ES-I3 (cell line): Measurements from ENCODE around the gene MAP3K21.

ENCODE experiments used
- H3K36me3 ChIP-seq: 2 replicates; pipeline ENCODE4 v1.6.1; 2013; ENCODE audit warnings: mild to moderate bottlenecking, low read length, control low read depth, moderate library complexity; ENCODE audit not compliant: insufficient read depth
- H3K4me1 ChIP-seq: 2 replicates; pipeline ENCODE4 v1.6.1; 2013; ENCODE audit warnings: mild to moderate bottlenecking, control low read depth, low read length; ENCODE audit not compliant: insufficient read depth
- H3K9ac ChIP-seq: 2 replicates; pipeline ENCODE4 v1.6.1; 2013; ENCODE audit warnings: low read depth, mild to moderate bottlenecking, low read length, moderate library complexity
- H3K9me3 ChIP-seq: 2 replicates; pipeline ENCODE4 v1.6.1; 2013; ENCODE audit warnings: mild to moderate bottlenecking, low read length, moderate library complexity; ENCODE audit not compliant: control insufficient read depth, insufficient read depth

MAP3K21 gene

DNA sequence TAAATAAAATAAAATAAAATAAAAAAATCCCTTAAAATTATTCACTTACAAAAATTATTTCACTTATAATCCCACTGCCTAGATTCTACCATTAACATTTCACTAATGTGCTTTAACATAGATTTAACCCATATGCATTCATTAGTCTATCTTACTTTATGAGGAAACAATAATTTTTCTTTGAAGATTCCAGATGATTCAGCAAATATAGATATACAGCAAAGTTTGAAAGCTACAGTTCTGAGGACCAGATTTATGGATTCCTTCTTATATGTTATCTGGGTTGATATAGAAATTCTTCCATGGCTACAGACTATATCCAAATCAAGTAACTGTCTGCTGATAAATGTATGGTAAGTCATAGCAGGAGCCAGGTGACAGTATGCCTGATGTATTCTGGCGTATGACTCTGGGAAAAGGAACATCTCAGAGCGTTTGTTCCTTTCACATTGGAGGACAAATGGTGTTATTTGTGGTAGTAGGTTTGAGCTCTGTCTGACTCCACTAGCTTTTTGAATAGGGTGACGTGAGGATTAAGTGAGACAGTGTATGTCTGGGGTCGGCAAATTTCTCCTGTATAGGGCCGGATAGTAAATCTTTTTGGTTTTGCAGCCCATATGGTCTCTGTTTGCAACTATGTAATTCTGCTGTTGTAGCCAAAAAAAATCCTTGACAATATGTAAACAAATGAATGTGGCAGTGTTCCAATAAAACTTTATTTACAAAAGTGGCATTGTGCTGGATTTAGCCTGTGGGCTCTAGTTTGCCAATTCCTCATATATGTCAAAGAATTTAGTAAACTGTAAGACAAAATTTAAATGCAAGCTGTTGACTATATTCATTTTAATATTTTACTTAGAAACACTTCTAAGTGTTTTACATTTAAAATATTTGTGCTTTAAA is 9.3 kb downstream of the MAP3K21 start:
- no peaks in the 10 kb centered on the region for H3K9me3 ChIP-seq
- no peaks in the 10 kb centered on the region for H3K36me3 ChIP-seq
- peaks cover 10% of the 10 kb centered on the region for H3K4me1 ChIP-seq

GRCh38 chr1:233337505-233337904 is 10.0 kb downstream of the MAP3K21 start:
- Histone ChIP-seq H3K36me3 (no peaks in the 10 kb centered on the region), H3K9me3 (no peaks in the 10 kb centered on the region), H3K9ac (no peak overlapping the region), H3K4me1 (peaks cover 5% of the 10 kb centered on the region)

More for the DNA sequence above, 9.3 kb downstream of the MAP3K21 start:
- H3K9ac ChIP-seq = no peak overlapping the region

DNA sequence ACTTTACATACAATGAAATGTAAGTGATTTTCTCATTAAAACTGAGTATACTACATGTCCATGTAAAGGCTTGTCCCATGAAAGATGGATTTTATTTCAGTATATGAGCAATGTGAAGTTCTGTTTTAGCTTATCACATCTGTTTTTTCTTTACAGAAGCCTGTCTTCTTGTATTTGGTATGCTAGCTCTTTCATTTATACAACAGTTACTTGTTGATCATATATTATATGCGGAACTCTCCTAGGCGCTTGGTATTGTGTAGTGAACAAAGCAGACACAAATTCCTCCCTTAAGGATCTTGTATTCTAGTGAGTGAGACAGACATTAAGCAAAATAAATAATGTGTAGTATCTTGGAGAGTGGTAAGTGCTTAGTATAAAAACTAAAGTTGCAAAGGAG is 10.6 kb downstream of the MAP3K21 start:
- Histone ChIP-seq H3K4me1 (peaks cover 5% of the 10 kb centered on the region), H3K9ac (no peak overlapping the region), H3K36me3 (no peaks in the 10 kb centered on the region), H3K9me3 (no peaks in the 10 kb centered on the region)

DNA sequence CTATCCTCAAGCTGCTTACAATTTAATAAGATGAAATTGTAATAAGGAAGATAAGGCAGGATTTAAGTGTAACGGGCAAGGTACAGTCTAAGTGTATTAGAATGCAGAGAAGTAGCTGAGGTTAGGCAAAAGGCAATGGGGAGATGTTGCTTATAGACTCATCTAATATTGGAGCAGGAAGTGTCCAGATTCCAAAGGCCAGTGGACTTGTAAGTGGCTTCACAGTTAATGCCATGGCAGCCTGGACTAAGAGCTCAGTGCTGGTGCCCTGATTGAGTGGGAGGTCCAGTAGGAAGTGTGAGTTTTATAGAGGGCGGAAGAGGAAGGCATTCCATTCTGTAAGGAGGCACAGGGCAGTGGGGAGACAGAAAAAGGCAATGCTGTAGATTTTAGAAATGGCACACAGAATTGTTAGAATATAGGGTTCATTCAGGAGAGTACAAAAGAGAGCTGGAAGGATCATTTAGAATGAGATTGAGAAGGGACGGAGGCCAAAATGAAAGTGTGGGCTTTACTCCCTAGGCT is 12.6 kb downstream of the MAP3K21 start:
- Histone ChIP-seq H3K4me1 (peaks cover 5% of the 10 kb centered on the region), H3K36me3 (no peaks in the 10 kb centered on the region), H3K9me3 (no peaks in the 10 kb centered on the region), H3K9ac (no peak overlapping the region)

DNA sequence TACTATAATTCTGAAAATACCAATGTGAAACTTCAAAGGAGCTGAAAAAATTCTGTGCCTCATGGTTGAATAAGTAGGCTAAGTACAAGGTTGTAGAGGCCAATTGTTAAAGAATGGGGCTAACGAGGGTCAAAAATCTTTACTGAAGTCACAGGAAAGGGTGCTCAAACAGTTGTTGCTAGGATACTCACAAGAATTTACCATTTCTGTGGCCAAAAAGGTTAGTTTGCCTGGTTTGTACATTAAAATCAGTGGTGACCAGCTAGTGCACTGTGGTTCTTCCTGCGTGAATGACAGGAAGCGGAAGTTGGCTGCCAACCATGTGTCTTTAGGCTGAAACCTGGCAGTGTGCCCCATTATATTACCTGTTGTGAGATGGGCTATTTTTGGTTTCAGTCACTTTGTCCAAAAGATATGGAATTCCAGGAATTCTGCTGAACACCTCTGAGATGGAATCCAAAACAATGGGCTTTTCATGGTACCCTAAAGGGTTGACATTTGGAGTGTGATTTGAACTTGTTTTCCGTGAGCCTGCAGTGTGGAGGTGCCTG is 13.5 kb downstream of the MAP3K21 start:
- no peaks in the 10 kb centered on the region for H3K36me3 ChIP-seq
- H3K9ac ChIP-seq = no peak overlapping the region
- H3K4me1 ChIP-seq = peaks cover 5% of the 10 kb centered on the region
- no peaks in the 10 kb centered on the region for H3K9me3 ChIP-seq

GRCh38 chr1:233342086-233342485 is 14.6 kb downstream of the MAP3K21 start:
- peaks cover 5% of the 10 kb centered on the region for H3K4me1 ChIP-seq
- no peak overlapping the region for H3K9ac ChIP-seq
- H3K36me3 ChIP-seq = no peaks in the 10 kb centered on the region
- H3K9me3 ChIP-seq = no peaks in the 10 kb centered on the region

GRCh38 chr1:233343262-233343661 is 15.7 kb downstream of the MAP3K21 start:
- Histone ChIP-seq H3K9me3 (no peaks in the 10 kb centered on the region), H3K4me1 (peaks cover 5% of the 10 kb centered on the region), H3K9ac (no peak overlapping the region), H3K36me3 (no peaks in the 10 kb centered on the region)

GRCh38 chr1:233347338-233347737 is 19.8 kb downstream of the MAP3K21 start:
- H3K4me1 ChIP-seq = no peaks in the 10 kb centered on the region
- H3K9me3 ChIP-seq = no peaks in the 10 kb centered on the region
- no peaks in the 10 kb centered on the region for H3K36me3 ChIP-seq
- no peak overlapping the region for H3K9ac ChIP-seq

DNA sequence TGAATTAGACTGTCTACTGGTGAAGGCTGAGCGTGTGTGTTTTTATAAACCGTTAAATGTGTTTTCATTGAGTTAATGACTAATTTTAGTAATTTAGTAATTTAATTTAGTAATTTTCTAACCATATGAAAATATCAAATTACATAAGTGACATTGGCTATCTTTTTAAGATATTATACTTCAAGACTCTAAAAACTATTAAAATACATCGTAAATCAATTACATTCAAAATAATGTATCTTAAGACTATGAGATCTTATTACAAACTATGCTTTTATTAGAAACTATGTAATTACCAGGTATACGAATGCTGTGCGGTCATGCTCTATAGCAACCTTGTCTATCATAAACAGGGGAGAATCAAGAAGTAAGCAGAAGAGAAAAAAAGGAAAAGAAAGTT is 21.6 kb downstream of the MAP3K21 start:
- H3K9me3 ChIP-seq = no peaks in the 10 kb centered on the region
- H3K36me3 ChIP-seq = no peaks in the 10 kb centered on the region
- H3K4me1 ChIP-seq = no peaks in the 10 kb centered on the region
- H3K9ac ChIP-seq = no peak overlapping the region

GRCh38 chr1:233354983-233355382 is 27.5 kb downstream of the MAP3K21 start:
- no peaks in the 10 kb centered on the region for H3K9me3 ChIP-seq
- no peaks in the 10 kb centered on the region for H3K36me3 ChIP-seq
- H3K9ac ChIP-seq = no peak overlapping the region
- H3K4me1 ChIP-seq = no peaks in the 10 kb centered on the region

DNA sequence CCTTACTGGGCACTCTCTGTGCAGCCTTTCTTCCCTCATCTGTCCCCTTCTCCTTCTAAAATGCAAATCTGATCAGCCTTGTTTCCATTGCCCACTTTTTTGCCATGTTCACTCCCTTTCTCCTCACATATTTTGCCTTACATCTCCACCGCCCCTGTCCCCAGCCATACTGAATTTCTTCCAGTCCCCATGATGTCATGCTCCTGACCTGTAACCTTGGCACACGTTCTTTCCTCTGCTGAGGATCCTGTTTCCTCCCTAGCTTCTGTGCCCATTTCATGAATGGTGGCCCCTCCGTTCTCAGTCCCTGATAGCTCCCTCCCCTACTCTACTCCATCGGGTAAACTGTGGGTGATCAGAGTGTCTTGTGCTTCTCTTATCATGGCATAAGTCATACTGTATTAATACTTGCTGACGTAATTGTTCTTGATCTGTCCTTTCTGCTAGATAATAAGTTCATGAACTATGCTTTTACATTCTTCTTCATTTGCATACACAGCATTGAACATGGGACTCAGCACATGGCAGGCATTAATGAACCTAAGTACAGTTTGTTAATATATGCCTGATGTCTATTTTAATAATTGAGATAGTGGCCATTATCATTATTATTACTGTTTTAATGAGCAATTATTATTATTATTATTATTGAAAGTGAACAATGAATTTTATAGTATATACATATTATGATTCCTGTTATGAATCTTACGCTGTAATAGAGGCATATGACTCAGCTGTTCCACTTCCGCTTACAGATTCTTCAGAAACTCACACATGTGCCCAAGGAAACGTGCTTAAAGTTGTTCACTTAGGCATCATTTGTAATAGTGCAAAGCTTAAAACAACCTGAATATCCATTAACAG is 28.5 kb downstream of the MAP3K21 start:
- no peaks in the 10 kb centered on the region for H3K9me3 ChIP-seq
- H3K4me1 ChIP-seq = no peaks in the 10 kb centered on the region
- H3K9ac ChIP-seq = no peak overlapping the region
- H3K36me3 ChIP-seq = no peaks in the 10 kb centered on the region

- Histone ChIP-seq H3K4me1 (peaks cover 3% of the 10 kb centered on the region; the same call in 1 of the 2 replicates), H3K36me3 (no peaks in the 10 kb centered on the region), H3K9me3 (no peaks in the 10 kb centered on the region), H3K9ac (no peak overlapping the region)
Observed at GRCh38 chr1:233356705-233356987, 29.1 kb downstream of the MAP3K21 start.

GRCh38 chr1:233357595-233358397 is 30.3 kb downstream of the MAP3K21 start:
- Histone ChIP-seq H3K4me1 (peaks cover 12% of the 10 kb centered on the region), H3K9me3 (no peaks in the 10 kb centered on the region), H3K36me3 (no peaks in the 10 kb centered on the region), H3K9ac (no peak overlapping the region)

DNA sequence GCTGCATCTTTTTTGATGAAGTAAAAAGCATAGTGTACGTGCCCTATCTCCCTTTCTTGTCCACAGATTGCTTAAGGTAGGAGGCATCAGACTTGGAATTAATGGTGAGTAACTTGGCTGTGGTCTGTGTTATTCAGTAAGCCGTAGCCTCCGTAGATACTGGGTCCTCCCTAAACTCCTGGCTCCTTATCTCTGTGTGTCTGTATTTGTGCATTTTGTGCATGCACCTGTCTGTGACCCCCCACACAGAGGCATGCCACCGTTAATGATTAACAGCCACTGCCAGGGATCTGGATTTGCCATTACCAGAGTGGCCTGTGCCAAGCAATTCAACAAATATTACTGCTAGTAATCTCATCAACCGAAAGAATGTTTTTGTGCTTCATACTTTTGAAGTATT is 31.9 kb downstream of the MAP3K21 start:
- no peak overlapping the region for H3K9ac ChIP-seq
- H3K4me1 ChIP-seq = peaks cover 12% of the 10 kb centered on the region
- no peaks in the 10 kb centered on the region for H3K36me3 ChIP-seq
- no peaks in the 10 kb centered on the region for H3K9me3 ChIP-seq
